SHP77 (cell line): ENCODE data around the gene GDF9.

Experiments used
- DNase-seq, 2 experiments: peaks; one replicate each; lab custom pipeline; 2025; lab: John Stamatoyannopoulos, UW

Gene GDF9

GRCh38 chr5:132866342-132867045, at the start of gene GDF9, which contains the start of gene UQCRQ:
Gene GDF9 (minus strand): TSS chr5:132866469. CDS start chr5:132864533, 1,936 bp downstream.
Gene UQCRQ (plus strand): TSS chr5:132866642. CDS start chr5:132866882, 240 bp downstream.
- peak; percentile 98 to 99 for DNase-seq

GRCh38 chr5:132915681-132916080, 49.4 kb upstream of the GDF9 start:
- no peak for DNase-seq

- no peak for DNase-seq
Measured at GRCh38 chr5:132909702-132910101, 43.4 kb upstream of the GDF9 start.

GRCh38 chr5:132907161-132907560, 40.9 kb upstream of the GDF9 start:
- no peak for DNase-seq

- peak; percentile 56 to 64 for DNase-seq
Measured at GRCh38 chr5:132905938-132906337, 39.7 kb upstream of the GDF9 start.

GRCh38 chr5:132901730-132902129, 35.5 kb upstream of the GDF9 start:
- DNase-seq, result no peak

- no peak for DNase-seq
Measured at GRCh38 chr5:132901036-132901435, 34.8 kb upstream of the GDF9 start.

GRCh38 chr5:132898094-132898493, 31.8 kb upstream of the GDF9 start:
- no peak for DNase-seq

GRCh38 chr5:132896685-132897084, 30.4 kb upstream of the GDF9 start:
- no peak for DNase-seq

- no peak for DNase-seq
Measured at GRCh38 chr5:132895719-132896305, 29.5 kb upstream of the GDF9 start.

GRCh38 chr5:132890817-132891216, 24.5 kb upstream of the GDF9 start:
- no peak for DNase-seq

GRCh38 chr5:132889501-132889900, 23.2 kb upstream of the GDF9 start:
- no peak for DNase-seq

GRCh38 chr5:132887283-132887682, 21.0 kb upstream of the GDF9 start:
- no peak for DNase-seq

- DNase-seq, result no peak
Measured at GRCh38 chr5:132886064-132886823, 20.0 kb upstream of the GDF9 start.

- no peak for DNase-seq
Measured at GRCh38 chr5:132884548-132884947, 18.3 kb upstream of the GDF9 start.

- DNase-seq, result peak; percentile 60 to 61
Measured at GRCh38 chr5:132883261-132883834, 17.1 kb upstream of the GDF9 start.

GRCh38 chr5:132877938-132878337, 11.7 kb upstream of the GDF9 start:
- no peak for DNase-seq

- DNase-seq, result no peak
Measured at GRCh38 chr5:132877466-132877865, 11.2 kb upstream of the GDF9 start.

GRCh38 chr5:132876020-132876759, 9.9 kb upstream of the GDF9 start:
- DNase-seq, result no peak

- no peak for DNase-seq
Measured at GRCh38 chr5:132873930-132874271, 7.6 kb upstream of the GDF9 start.

GRCh38 chr5:132873119-132873929, 7.1 kb upstream of the GDF9 start, which contains the start of gene LEAP2:
Gene LEAP2 (plus strand): TSS chr5:132873668. CDS start chr5:132873695, 27 bp downstream.
- DNase-seq, result no peak
